Mesothelial cell of epicardium (in vitro differentiated cells): ENCODE measurements around the gene TBC1D14. TPM values are rescaled to one million over a fixed set of nuclear protein-coding genes. Genes with fewer than 3 reads are reported as not detected.

Experiments
- DNase-seq, 2 experiments: peaks; one replicate each; pipeline ENCODE4 v3.0.0; 2021; ENCODE audit warnings: low spot score in 2 of 2; ENCODE audit not compliant: unreplicated experiment in 2 of 2
- H3K27ac Mint-ChIP-seq: 2 replicates; pipeline ENCODE4 v1.8.0; 2021; ENCODE audit warnings: mixed read lengths
- H3K27me3 Mint-ChIP-seq: 2 replicates; pipeline ENCODE4 v1.8.0; 2021; ENCODE audit warnings: low read depth, mixed read lengths
- H3K36me3 Mint-ChIP-seq: 2 replicates; pipeline ENCODE4 v1.8.0; 2021; ENCODE audit warnings: mixed read lengths
- H3K4me1 Mint-ChIP-seq: 2 replicates; pipeline ENCODE4 v1.8.0; 2021; ENCODE audit warnings: mixed read lengths
- H3K4me3 Mint-ChIP-seq: 2 replicates; pipeline ENCODE4 v1.8.0; 2021; ENCODE audit warnings: mild to moderate bottlenecking, moderate library complexity, mixed read lengths
- H3K9me3 Mint-ChIP-seq: 2 replicates; pipeline ENCODE4 v1.8.0; 2021; ENCODE audit warnings: mixed read lengths
- total RNA-seq: library from RNA; stranded (reverse); gene quantifications from 3 replicates; pipeline ENCODE4 v1.2.1, GENCODE V29; 2021
- TF ChIP-seq, protein P1 (sequence below): fragments of 200-600 bp; sonication (generic); IDR thresholded peaks from one replicate; pipeline ENCODE4 v1.5.0; 2021; ENCODE audit warnings: antibody characterized with exemption; ENCODE audit not compliant: unreplicated experiment

TBC1D14 gene
- total RNA-seq, 1 donor from 2014 or later, result 54.5 TPM

DNA sequence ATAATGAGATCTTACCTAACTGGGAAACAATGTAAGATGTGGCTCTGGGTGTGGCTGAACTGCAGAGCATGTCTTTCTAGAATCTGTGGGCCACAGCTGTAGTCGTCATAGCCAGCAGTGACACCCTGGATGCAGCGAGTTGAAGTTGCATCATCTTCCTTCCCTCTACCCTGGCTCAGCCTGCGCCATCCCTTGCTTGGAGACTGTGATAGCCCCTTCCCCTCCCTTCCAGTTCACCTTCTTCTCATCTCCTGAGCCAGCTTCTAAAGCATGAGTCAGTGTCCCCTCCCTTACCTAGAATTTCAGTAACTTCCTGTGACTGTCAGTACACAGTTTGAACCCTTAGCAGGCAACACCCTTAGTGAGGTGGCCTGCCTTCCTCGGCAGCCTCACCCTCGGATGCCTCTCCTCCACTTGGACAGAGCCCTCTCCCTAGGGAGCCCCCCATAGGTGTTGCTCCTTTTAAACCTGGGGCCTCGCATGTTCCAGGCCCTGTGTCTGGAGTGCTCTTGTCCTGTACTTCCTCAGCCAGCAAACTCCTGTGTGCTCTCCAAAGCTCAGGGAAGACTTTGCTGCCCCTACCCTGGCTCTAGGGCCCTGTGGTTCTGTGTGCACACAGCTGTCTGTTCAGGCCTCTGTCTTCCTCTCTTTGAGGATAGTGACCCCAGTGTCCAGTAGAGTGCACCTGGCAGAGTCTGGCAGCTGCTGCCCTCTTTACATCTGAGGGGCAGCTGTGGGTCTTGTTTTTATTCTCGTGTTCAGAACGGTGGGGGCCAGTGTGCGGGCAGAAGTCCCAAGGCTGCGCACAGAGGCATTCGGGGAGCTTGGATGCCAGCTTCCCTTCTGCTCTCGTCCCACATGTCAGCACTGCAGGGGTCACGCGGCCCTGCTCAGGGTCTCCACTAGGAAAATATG lies 89.8 kb downstream of the TBC1D14 start:
- no peaks in the 10 kb centered on the region for H3K27me3 Mint-ChIP-seq
- H3K36me3 Mint-ChIP-seq, result peaks cover 46% of the 10 kb centered on the region
- TF ChIP-seq, protein P1, sequence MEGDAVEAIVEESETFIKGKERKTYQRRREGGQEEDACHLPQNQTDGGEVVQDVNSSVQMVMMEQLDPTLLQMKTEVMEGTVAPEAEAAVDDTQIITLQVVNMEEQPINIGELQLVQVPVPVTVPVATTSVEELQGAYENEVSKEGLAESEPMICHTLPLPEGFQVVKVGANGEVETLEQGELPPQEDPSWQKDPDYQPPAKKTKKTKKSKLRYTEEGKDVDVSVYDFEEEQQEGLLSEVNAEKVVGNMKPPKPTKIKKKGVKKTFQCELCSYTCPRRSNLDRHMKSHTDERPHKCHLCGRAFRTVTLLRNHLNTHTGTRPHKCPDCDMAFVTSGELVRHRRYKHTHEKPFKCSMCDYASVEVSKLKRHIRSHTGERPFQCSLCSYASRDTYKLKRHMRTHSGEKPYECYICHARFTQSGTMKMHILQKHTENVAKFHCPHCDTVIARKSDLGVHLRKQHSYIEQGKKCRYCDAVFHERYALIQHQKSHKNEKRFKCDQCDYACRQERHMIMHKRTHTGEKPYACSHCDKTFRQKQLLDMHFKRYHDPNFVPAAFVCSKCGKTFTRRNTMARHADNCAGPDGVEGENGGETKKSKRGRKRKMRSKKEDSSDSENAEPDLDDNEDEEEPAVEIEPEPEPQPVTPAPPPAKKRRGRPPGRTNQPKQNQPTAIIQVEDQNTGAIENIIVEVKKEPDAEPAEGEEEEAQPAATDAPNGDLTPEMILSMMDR, result no peak

DNA sequence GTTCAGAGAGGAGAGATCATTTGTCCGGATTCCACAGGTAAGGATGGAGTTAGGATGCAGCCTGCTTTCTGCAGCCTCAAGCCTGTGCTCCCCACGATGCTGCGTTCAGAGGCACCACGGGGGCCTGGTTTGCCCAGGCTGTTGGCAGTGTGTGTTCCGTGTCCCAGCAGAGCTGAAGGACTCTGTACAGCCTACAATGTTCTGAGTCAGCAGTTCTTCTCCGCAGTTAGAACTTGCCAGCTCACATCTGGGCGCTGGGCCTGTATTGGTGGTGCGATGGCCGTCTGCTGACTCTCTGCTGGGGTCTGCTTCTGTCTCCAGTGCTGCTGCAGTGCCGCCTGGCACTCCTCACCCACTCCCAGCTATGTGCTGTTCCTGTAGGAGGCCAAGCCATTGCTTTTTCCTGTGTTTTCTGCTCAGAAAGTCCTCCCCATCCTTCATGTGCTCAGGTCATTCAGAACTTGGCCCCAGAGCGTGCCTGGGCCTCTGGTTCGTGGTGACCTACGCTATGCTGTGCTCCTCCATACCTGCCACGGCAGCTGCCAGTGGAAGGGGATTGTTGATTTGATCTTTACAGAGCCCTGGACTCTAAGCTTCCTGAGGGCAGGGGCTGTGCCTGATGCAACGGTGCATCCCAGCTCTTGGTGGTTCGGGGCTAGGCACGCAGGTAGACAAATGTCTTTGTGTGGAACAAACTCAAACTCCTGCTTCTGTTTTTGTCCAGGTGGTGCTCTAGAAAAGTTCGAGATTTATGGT lies 91.0 kb downstream of the TBC1D14 start:
- TF ChIP-seq, protein P1, result no peak
- Mint-ChIP-seq H3K9me3 (no peaks in the 10 kb centered on the region), H3K27ac (no peak overlapping the region), H3K36me3 (peaks cover 44% of the 10 kb centered on the region), H3K27me3 (no peaks in the 10 kb centered on the region), H3K4me1 (no peaks in the 10 kb centered on the region), H3K4me3 (no peak overlapping the region)
- DNase-seq, result no peak

More for the DNA sequence above, 89.8 kb downstream of the TBC1D14 start:
- Mint-ChIP-seq H3K27ac (no peak overlapping the region), H3K4me1 (no peaks in the 10 kb centered on the region), H3K9me3 (no peaks in the 10 kb centered on the region), H3K4me3 (no peak overlapping the region)
- DNase-seq, result no peak

DNA sequence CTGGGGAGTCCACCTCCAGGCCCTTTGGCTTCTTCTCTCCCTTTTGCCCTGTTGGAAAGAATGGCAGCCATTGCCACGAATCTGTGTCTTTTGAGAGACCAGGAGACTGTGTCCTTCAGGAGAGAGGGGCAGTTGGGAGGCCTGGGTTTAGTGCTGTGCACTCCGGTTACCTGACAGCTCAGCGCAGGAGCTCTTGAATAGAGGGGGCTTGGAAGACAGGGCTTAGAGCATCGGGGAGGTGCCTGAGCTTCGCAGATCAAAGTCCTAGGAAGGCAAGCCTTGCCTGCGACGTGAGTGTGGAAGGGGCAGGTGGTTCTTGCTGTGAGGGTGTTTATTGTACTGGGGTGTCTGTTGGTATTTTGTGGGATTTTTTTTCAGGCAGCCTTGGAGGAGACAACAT lies 91.6 kb downstream of the TBC1D14 start:
- Mint-ChIP-seq H3K27me3 (no peaks in the 10 kb centered on the region), H3K4me1 (peaks cover 2% of the 10 kb centered on the region), H3K27ac (peak overlapping the region; percentile 0), H3K4me3 (no peak overlapping the region), H3K9me3 (no peaks in the 10 kb centered on the region), H3K36me3 (peaks cover 43% of the 10 kb centered on the region)
- TF ChIP-seq, protein P1, result no peak
- no peak for DNase-seq

DNA sequence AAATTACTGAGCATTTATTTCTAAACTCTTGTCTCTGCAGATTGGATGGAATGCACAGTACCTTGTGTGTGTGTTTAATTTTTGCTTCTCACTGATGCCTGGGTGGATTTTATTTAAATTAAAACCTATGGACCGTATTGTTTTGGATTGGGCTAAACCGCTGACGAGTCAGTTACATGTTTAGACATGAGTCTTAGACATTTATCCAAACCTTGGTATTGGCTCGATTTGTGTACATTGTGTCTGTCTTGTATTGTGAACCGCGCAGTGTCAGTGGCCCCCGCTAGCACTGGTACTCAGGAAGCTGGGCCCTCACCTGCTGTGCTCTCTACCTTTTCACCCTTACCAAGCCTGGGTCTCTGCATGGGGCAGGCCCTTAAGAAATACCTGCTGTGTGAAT lies 92.7 kb downstream of the TBC1D14 start:
- no peaks in the 10 kb centered on the region for H3K27me3 Mint-ChIP-seq
- TF ChIP-seq, protein P1, result no peak
- H3K9me3 Mint-ChIP-seq, result no peaks in the 10 kb centered on the region
- no peak overlapping the region for H3K4me3 Mint-ChIP-seq
- DNase-seq, result no peak
- H3K4me1 Mint-ChIP-seq, result peaks cover 12% of the 10 kb centered on the region
- peaks cover 39% of the 10 kb centered on the region for H3K36me3 Mint-ChIP-seq
- no peak overlapping the region for H3K27ac Mint-ChIP-seq

DNA sequence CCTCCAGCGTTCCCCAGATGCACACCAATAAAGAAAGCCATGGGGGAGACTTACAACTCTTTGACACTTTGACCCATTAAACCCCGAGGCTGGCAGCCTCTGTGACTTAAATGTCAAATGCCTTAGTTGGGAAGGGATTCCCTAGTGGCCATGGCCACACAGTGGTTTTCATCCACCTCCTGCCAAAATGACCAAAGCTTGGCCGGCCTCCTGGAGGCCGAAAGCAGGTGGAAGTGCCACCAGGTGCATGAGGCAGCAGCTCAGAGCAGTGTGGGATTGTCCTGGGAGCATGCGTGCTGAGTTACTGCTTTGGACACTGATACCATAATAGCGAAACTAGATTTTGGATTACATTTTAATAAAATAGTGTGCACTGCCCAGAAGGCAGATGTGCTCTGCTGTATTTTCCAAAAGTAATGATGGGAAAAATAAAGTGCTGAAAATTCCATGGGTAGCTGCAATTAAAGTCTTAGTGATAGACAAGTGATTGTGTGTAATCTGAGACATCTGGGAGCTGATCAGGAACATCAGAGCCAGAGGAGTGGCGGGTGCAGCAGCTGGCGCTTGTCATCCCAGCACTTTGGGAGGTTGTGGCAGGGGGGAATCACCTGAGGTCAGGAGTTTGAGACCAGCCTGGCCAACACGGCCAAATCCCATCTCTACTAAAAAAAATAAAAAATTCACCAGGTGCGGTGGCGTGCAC lies 93.7 kb downstream of the TBC1D14 start:
- peaks cover 12% of the 10 kb centered on the region for H3K4me1 Mint-ChIP-seq
- H3K36me3 Mint-ChIP-seq, result peaks cover 39% of the 10 kb centered on the region
- no peaks in the 10 kb centered on the region for H3K27me3 Mint-ChIP-seq
- H3K4me3 Mint-ChIP-seq, result no peak overlapping the region
- H3K27ac Mint-ChIP-seq, result no peak overlapping the region
- TF ChIP-seq, protein P1, result no peak
- H3K9me3 Mint-ChIP-seq, result no peaks in the 10 kb centered on the region
- no peak for DNase-seq
